PC-3 (cell line): ENCODE results near the gene TOP2B. TPM values are rescaled to one million over a fixed set of nuclear protein-coding genes. Genes with fewer than 3 reads are reported as not detected.

Source experiments
- ATAC-seq: fragments of 200-7000 bp; cut with Tn5 transposase; 2 replicates; pipeline ENCODE4 v1.9.1; 2020; ENCODE audit warnings: mild to moderate bottlenecking, moderate library complexity
- BruUV-seq: library from RNA; stranded (reverse); fragments of 400-500 nt; replicated peaks from 2 replicates; lab custom pipeline; 2021; lab: Mats Ljungman, UMichigan
- CTCF ChIA-PET: fragments of 300-600 bp; sonication (Branson Sonifier 250); formaldehyde crosslinking; loops from one replicate; lab custom pipeline; 2022; ENCODE audit warnings: antibody characterized with exemption; lab: Charles Lee
- POLR2A ChIA-PET: fragments of 300-600 bp; sonication (Branson Sonifier 250); formaldehyde crosslinking; loops from one replicate; lab custom pipeline; 2022; ENCODE audit warnings: antibody characterized with exemption; ENCODE audit not compliant: unreplicated experiment; lab: Charles Lee
- DNase-seq: peaks from one replicate; pipeline ENCODE4 v3.0.0-alpha.2; 2015
- H2AFZ ChIP-seq: fragments of 300-600 bp; sonication (generic); 2 replicates; pipeline ENCODE4 v1.6.0; 2016; ENCODE audit warnings: antibody characterized with exemption, low read length
- H3F3A ChIP-seq: fragments of 300-600 bp; sonication (generic); one replicate; pipeline ENCODE4 v1.6.0; 2017; ENCODE audit warnings: antibody characterized with exemption, low read length, control low read depth, mild to moderate bottlenecking; ENCODE audit not compliant: unreplicated experiment
- H3K27ac ChIP-seq: fragments of 300-600 bp; sonication (generic); 2 replicates; pipeline ENCODE4 v1.5.1; 2016; ENCODE audit warnings: mild to moderate bottlenecking, low read length
- H3K27me3 ChIP-seq: fragments of 300-600 bp; sonication (generic); 2 replicates; pipeline ENCODE4 v1.6.1; 2016; ENCODE audit warnings: low read length, mixed read lengths
- H3K36me3 ChIP-seq: fragments of 300-600 bp; sonication (generic); 2 replicates; pipeline ENCODE4 v1.6.1; 2016; ENCODE audit warnings: low read depth, mixed run types, low read length, mixed read lengths
- H3K4me1 ChIP-seq: fragments of 300-600 bp; sonication (generic); 2 replicates; pipeline ENCODE4 v1.5.1; 2016; ENCODE audit warnings: low read length; ENCODE audit not compliant: insufficient read depth
- H3K4me2 ChIP-seq: fragments of 300-600 bp; sonication (generic); 2 replicates; pipeline ENCODE4 v1.6.0; 2016; ENCODE audit warnings: low read length
- H3K4me3 ChIP-seq: fragments of 300-600 bp; sonication (generic); 2 replicates; pipeline ENCODE4 v1.5.1; 2016; ENCODE audit warnings: mild to moderate bottlenecking, low read length, mixed read lengths
- H3K79me2 ChIP-seq: fragments of 300-600 bp; sonication (generic); 2 replicates; pipeline ENCODE4 v1.6.1; 2017; ENCODE audit warnings: low read length, mixed read lengths
- H3K9ac ChIP-seq: fragments of 300-600 bp; sonication (generic); 2 replicates; pipeline ENCODE4 v1.6.0; 2016; ENCODE audit warnings: mild to moderate bottlenecking, low read length
- H3K9me2 ChIP-seq: fragments of 300-600 bp; sonication (generic); replicated peaks from 2 replicates; pipeline ENCODE4 v1.6.1; 2016; ENCODE audit warnings: mixed run types, low read length, mixed read lengths
- H3K9me3 ChIP-seq: fragments of 300-600 bp; sonication (generic); 2 replicates; pipeline ENCODE4 v1.6.1; 2016; ENCODE audit warnings: low read length, mixed read lengths
- H4K20me1 ChIP-seq: fragments of 300-600 bp; sonication (generic); 2 replicates; pipeline ENCODE4 v1.6.1; 2016; ENCODE audit warnings: low read length, mixed read lengths
- CTCF ChIP-seq: fragments of 300-600 bp; sonication (generic); conservative IDR thresholded peaks from 2 replicates; pipeline ENCODE4 v1.5.1; 2017; ENCODE audit warnings: antibody characterized with exemption, low read depth, mild to moderate bottlenecking, low read length
- EZH2 ChIP-seq: fragments of 300-600 bp; sonication (generic); IDR thresholded peaks from one replicate; pipeline ENCODE4 v1.6.1; 2017; ENCODE audit warnings: antibody characterized with exemption, mild to moderate bottlenecking, low read length; ENCODE audit not compliant: unreplicated experiment
- EZH2phosphoT487 ChIP-seq: fragments of 300-600 bp; sonication (generic); IDR thresholded peaks from 2 replicates; pipeline ENCODE4 v1.6.1; 2018; ENCODE audit warnings: mild to moderate bottlenecking, antibody characterized with exemption, low read length, borderline replicate concordance
- intact Hi-C: fragments of 100-400 bp; cut with micrococcal nuclease; formaldehyde crosslinking; loops from 2 replicates; pipeline ENCODE4 v1.9.0; 2023
- total RNA-seq: library from RNA; depleted of rRNA; stranded (reverse); fragments of >200 nt; gene quantifications from 2 replicates; pipeline ENCODE4 v1.2.3, GENCODE V29; 2014

TOP2B gene
- total RNA-seq, 1 experiment from 2014 or later = 79.0 TPM

- Histone ChIP-seq H4K20me1 (no peaks in the 10 kb centered on the region), H3K27me3 (no peaks in the 10 kb centered on the region), H3K36me3 (no peaks in the 10 kb centered on the region), H3K27ac (no peak overlapping the region), H2AFZ (no peak overlapping the region), H3K9ac (no peak overlapping the region), H3K9me3 (no peaks in the 10 kb centered on the region), H3K4me3 (no peak overlapping the region), H3K9me2 (no peaks in the 10 kb centered on the region), H3K4me1 (no peaks in the 10 kb centered on the region), H3K79me2 (no peaks in the 10 kb centered on the region), H3F3A (no peaks in the 10 kb centered on the region), H3K4me2 (no peak overlapping the region)
- BruUV-seq = no TSS peak
- CTCF ChIA-PET = interaction anchor here (0.7 kb wide), 1 partner anchor 23 kb away, joined by 3 read pairs; no protein-coding TSS in a partner anchor
- no peak for TF ChIP-seq EZH2
- no peak for TF ChIP-seq EZH2phosphoT487
- TF ChIP-seq CTCF = no peak
- POLR2A ChIA-PET = no interaction called here
- intact Hi-C loops = no loop called here
- DNase-seq = peak; percentile 33
- ATAC-seq = peak; percentile 31; the same call in 1 of the 2 replicates
Observed at GRCh38 chr3:25589104-25589782, 75.5 kb downstream of the TOP2B start.

- BruUV-seq = no TSS peak
- H3K79me2 ChIP-seq = no peaks in the 10 kb centered on the region
- intact Hi-C loops = no loop called here
- ChIA-PET CTCF (interaction anchor here (0.7 kb wide), 1 partner anchor 22 kb away, joined by 3 read pairs; no protein-coding TSS in a partner anchor), POLR2A (interaction anchor here (0.6 kb wide), 1 partner anchor 9 kb away, joined by 3 read pairs; no protein-coding TSS in a partner anchor)
- no peaks in the 10 kb centered on the region for H3F3A ChIP-seq
- ATAC-seq (no peak), DNase-seq (no peak)
- H3K9me3 ChIP-seq = no peaks in the 10 kb centered on the region
- no peak overlapping the region for H3K9ac ChIP-seq
- no peaks in the 10 kb centered on the region for H3K27me3 ChIP-seq
- no peaks in the 10 kb centered on the region for H4K20me1 ChIP-seq
- H3K27ac ChIP-seq = no peak overlapping the region
- TF ChIP-seq EZH2 (no peak), EZH2phosphoT487 (no peak), CTCF (no peak)
- H3K4me3 ChIP-seq = no peak overlapping the region
- H3K36me3 ChIP-seq = no peaks in the 10 kb centered on the region
- H2AFZ ChIP-seq = no peak overlapping the region
- H3K4me1 ChIP-seq = no peaks in the 10 kb centered on the region
- H3K9me2 ChIP-seq = no peaks in the 10 kb centered on the region
- H3K4me2 ChIP-seq = no peak overlapping the region
Observed at GRCh38 chr3:25588441-25589103, 76.1 kb downstream of the TOP2B start.

- Histone ChIP-seq H2AFZ (no peak overlapping the region), H3K4me3 (no peak overlapping the region), H3K36me3 (no peaks in the 10 kb centered on the region), H3K27me3 (no peaks in the 10 kb centered on the region), H4K20me1 (no peaks in the 10 kb centered on the region), H3K27ac (no peak overlapping the region), H3K9me2 (no peaks in the 10 kb centered on the region), H3K9me3 (no peaks in the 10 kb centered on the region), H3K9ac (no peak overlapping the region), H3K4me2 (no peak overlapping the region), H3K4me1 (no peaks in the 10 kb centered on the region), H3F3A (no peaks in the 10 kb centered on the region), H3K79me2 (no peaks in the 10 kb centered on the region)
- ChIA-PET CTCF (no interaction called here), POLR2A (interaction anchor here (0.6 kb wide), 1 partner anchor 10 kb away, joined by 3 read pairs; no protein-coding TSS in a partner anchor)
- intact Hi-C loops = no loop called here
- ATAC-seq (no peak), DNase-seq (no peak)
- BruUV-seq = no TSS peak
- TF ChIP-seq CTCF = no peak
- TF ChIP-seq EZH2phosphoT487 = no peak
- no peak for TF ChIP-seq EZH2
Observed at GRCh38 chr3:25587975-25588374, 76.7 kb downstream of the TOP2B start.
